Fibroblast of skin of abdomen (primary cell): ENCODE data around the gene FLT3.
A peak's percentile ranks its signal among the peaks of the same experiment; 100 is the strongest.

Experiments used
- DNase-seq: peaks from one replicate; pipeline ENCODE4 v3.0.0-alpha.2; 2013

Gene FLT3

DNA sequence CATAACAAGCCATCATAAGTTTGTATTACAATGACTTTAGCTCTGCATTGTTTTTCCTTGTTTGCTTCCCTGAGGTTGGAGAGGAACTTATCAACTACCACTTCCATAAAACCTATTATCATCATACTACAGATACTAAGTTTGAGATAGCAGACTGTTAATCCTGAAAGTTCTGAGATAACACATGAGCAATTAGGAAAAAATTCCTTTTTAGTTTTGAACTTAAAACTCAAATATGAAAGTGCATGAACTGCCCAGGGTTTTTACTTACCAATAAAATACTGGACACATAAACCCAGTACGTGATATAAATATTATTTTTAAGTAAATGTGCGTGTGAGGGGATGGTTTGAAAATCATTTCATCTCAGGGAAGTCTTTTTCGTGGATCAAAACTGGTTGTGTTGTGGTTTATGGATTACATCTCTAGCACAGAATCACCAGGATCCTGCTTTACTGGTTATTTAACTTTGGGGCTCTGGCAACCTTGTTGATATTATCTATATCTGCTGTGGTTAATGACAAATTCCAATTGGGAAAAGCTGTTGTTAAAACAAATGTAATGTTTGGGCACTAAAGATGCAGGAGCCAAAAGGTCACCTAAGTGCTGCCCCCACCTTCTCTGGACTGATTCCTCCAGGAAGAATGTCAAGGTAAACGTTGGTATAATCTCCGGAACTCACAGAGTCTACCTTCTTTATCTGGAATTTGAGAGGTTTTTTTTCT lies 143.6 kb downstream of the FLT3 start:
- no peak for DNase-seq

DNA sequence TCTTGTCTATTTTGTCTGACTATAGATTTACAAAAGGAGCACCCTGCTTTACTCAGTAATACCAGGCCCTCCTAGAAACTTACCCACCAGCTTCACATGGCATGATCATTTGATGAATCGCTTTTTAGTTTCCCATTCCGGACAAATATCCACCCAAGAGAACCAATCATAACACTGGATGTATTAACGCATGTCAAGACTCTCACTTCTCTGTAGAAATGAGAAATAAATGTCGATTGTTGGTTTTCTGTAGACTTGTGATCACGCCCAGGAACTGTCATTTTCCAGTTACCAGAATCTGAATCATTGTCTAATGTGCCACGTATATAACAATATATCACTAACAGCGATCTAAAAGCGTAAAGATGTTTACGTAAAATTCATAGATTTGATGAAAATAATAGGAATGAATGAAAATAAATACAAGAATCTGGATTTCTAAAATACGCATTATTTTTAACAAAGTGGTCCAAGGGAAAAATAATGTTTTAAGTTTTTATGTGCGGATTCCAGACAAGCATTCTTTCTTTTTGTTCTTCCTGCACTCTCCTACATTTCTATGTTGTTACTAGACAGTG lies 145.3 kb downstream of the FLT3 start:
- no peak for DNase-seq

GRCh38 chr13:27954406-27954851 lies 145.9 kb downstream of the FLT3 start:
- peak; percentile 30 for DNase-seq

DNA sequence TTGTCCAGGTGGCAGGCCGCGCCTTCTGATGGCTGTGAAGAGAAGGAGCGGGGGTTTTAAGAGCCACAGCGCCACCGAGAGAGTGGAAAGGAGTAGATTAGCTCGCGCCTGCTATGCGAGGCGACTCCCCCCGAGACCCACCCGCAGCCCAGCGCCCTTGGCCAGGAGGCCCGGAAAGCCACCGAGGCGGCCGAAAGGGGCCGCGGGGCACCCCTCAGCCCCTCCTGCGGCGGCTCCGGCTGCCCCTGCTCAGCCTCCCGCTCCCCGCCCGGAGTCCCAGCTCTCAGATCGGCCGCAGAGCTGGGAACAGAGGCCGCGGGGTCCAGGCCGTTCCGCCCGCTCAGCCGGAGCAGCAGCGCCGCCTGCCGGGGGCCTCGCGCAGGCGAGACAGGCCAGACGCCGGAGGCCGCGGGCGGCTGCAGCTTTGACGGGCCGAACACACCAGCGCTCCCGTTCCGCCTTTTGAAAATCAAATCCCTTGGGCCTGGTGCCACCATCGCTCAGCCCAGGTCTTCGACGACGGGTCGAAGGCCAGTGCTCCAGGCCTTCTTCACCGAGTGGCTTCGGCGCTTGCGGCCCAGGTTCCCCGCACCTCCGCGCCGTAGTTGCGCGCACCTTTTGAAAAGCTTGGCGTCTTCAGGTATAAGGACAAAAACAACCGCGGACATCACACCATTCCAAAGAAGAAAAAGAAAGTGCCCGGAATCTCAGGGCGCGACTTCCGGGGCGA lies 146.5 kb downstream of the FLT3 start:
- DNase-seq: peak; percentile 64
